Stimulated activated CD4-positive, alpha-beta T cell treated with anti-CD3 and anti-CD28 coated beads, Interleukin-12 subunit alpha, Interleukin-12 subunit beta, amount 100 ng/mL, for 24 hours (primary cell): ENCODE data around the gene TRIM65.

ENCODE experiments used
- DNase-seq, 2 experiments: peaks; one replicate each; pipeline ENCODE4 v3.0.0-alpha.2; 2020; ENCODE audit warnings: low read depth in 2 of 2

TRIM65 gene

DNA sequence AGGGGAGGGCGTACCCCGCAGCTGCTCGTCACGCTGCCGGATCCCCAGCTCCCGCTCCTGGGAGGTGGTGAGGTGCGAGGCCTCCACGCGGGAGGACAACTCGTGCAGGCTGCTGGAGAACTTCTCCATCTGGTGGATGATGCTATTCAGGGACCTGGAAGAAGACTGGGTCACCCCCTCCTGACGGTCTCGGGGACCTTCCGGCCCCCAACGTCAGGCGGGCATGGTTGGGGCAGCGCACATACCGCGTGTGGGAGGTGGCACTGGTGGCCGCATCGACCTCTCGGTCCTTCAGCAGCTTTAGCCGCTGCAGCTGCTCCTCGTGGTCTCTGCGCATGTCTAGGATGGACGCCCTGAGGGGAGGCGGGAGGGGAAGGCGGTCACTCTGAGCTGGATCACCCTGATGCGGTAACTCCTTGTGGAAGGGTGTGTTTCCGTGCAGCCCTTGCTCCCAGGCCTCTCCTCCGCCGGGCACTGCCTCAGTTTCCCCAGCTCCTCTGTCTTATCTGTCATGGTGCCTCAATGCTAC lies 21.2 kb upstream of the TRIM65 start:
- DNase-seq, result no peak

DNA sequence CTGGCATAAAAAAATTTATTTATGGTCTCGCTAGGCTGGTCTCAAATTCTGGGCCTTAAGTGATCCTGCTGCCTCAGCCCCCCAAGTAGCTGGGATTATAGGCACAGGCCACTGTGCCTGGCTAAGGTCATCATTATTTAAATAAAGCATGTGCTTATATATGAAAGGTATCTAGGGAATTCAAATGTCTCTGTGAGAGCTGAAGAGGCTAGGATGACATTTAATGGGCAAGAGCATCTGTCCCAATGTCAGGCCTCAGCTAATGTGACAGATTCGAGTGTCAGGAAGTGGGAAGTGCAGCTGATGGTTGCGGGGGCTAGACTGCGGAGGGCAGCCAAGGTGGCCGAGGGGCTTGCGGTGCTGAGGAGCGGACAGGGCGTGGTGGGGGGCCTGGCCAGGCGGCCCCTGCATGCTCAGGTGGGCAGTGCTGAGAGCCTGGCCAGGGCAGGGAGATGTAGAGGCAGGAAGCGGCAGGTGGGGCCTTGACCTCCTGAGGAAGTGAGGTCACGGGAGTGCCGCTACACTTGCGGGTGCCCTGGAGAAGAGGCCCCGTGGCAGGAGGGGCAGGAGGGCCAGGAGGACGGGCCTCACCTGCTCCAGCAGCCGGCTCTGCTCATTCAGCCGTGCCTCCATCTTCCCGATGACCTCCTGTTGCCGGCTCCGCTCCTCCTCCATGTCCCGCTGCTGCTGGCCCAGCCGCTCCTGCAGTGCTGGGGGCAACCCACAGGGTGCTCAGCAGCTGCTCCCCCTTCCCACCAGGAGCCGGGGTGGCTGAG lies 20.6 kb upstream of the TRIM65 start:
- no peak for DNase-seq

DNA sequence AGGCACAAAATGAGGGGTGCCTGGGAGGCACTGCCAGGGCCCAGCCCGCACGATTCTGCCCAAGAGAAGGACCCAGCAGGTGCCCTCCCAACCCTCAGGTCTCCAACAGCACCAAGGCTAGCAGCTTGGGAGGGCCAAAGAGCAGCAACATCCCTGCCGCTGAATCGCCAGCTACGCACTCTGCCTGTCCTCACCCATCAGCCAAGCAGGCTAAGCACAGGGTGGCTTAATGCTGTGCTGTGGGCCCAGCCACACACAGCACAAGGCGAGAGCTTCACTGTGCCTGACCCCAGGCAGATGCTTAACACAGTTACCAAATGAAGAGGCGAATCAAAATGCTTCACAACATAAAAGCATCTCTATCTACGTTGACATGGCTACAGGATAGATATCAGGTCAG lies 18.5 kb upstream of the TRIM65 start:
- DNase-seq, result no peak

DNA sequence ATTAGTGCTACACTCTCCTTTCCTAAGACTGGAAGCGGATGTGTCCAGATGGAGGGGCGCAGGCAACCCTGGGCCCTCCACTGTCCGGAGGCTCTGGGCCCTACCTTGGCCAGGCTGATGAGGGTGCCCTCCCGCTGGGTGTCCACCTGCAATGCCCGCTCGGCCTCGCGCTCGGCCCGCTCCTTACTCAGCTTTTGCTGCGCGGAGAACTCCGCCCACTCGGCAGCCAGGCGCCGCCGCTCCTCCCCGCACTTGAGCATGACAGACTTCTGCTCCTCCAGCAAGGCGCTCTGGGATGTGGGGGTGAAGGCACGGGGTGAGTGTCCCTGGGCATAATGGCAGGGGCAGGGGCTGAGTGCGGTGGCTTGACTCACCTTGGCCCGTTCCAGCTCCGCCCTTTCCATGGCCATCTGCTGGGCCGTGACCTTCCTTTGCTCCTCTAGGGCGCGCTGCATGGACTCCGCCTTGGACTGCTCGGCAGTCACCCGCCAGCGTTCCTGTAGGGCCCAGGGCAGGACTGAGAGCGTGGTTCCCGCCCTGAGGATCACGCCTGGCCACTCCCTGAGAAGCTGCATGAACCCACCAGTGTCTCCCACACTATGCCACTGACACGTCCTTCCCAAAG lies 18.0 kb upstream of the TRIM65 start:
- no peak for DNase-seq

DNA sequence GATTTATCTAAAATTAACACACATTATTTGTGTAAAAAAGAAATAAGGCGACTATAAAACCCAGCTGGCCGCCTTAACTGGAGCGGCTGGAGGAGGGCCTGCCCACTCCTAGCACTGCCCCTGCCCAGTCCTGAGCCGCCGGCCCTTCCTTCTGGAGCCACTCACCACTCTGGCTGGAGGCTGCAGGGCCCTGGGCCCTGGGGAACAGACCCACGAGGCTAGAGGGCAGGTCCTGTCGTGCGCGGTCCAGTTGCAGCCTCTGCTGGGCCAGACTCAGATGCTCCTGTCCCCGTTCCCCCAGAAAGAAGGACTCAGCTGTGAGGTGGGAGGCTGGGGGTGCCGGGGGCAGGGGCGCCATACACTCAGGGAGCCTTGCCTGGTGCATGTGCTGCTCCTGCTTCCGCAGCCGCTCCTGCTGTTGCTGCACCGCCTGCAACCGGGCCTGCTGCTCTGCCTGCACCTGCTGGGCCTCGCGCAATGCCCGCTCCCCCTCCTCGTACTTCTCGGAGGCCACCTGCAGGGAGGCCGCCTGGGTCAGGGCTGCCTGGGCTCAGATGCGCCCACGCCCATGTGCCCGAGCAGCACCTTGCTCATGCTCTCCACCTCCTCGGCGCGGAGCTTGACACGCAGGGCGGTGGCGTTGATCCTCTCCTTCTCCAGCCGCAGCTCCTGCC lies 16.9 kb upstream of the TRIM65 start:
- no peak for DNase-seq

DNA sequence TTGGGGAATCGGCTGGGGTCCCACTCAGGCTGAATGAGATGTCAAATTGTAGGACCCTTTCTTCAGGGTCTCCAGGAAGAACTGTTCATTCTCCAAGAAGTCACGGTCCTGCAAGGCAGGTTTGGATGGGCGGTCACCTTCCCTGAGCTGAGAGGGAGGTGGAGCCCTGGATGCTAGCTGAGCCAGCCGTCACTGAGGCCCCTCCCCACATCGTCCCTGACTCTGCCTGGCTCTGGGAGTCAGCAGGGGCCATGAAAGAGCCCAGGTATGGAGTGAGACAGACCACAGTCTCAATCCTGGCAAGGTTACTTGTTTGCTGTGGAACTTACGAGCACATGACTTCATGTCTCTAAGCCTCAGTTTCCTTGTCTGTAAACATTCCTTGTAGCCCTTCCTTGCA lies 13.9 kb upstream of the TRIM65 start:
- DNase-seq, result no peak

DNA sequence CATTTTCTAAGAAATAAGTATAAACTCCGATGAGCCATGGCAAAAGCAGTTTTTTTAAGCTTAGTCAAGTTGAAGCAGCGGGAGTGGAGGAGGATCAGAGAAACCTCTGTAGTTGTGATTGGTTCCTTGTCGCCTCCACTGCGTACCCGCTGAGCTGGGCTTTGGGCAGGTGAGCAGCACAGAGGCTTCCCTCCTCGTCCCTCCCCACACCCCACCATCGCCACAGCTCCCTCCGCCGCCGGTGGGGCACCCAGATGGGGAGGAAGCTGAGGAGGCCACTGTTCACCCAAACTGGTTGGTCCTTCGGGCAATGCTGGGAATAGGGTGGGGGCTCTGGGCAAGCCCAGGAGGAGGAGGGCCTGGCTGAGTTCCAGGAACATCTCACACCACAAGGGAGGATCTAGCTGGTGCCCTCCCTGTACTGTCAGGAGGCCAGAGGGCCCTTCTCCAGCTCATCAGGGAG lies 13.1 kb upstream of the TRIM65 start:
- no peak for DNase-seq

DNA sequence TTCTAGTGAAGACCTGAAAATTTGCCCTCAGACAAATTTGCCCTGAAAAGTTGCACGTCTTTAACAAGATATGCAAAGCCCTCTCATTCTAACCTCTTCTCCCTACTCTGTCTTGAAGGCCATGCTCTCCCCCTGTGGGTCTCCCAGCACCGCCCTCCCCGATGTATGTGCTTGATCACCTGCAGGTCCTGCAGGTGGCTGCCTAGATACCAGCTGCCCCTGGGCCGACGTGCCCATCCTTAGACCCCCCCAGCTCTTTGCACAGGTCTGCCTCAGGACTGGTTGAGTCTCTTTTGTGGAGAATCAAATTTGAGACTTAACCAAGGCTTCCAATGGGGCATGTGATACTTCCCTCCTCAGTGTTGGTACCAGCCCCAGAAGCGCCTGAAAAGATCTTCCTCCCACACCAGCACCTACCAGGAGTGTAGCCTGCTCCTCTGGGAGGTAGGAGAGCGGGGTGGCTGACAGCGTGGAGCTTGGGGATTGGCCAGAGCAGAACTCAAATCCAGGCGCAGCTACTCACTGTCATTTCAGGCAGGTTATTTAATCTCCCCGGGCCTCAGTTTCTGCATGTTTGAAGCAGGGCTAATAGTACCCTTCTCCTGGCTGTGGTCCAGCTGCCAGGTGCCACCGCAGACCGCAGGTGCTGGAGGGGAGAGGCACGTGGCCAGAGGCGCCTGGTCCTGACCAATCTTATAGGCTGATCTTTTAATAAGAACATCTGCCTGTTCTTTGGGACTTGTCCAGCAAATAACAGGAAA lies 12.5 kb upstream of the TRIM65 start:
- DNase-seq, result no peak

DNA sequence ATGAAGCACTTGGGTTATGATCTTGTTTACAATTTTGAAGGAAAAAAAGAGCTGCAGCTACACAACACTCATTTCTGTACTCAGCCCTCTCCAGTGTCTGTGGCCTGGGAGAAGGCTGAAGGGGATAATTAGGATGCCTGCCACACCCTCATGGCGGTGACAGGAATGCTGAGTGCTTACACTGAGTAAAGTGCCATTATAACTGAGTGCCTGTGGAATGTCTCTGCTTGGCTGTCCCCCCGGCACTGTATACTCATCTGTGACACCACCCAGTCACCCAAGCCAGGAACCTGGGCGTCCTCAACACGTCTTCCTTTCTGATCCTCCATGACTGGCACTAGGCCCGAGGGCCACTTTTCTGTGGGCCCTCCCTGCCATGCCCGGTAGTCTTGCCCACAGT lies 11.4 kb upstream of the TRIM65 start:
- DNase-seq, result no peak

DNA sequence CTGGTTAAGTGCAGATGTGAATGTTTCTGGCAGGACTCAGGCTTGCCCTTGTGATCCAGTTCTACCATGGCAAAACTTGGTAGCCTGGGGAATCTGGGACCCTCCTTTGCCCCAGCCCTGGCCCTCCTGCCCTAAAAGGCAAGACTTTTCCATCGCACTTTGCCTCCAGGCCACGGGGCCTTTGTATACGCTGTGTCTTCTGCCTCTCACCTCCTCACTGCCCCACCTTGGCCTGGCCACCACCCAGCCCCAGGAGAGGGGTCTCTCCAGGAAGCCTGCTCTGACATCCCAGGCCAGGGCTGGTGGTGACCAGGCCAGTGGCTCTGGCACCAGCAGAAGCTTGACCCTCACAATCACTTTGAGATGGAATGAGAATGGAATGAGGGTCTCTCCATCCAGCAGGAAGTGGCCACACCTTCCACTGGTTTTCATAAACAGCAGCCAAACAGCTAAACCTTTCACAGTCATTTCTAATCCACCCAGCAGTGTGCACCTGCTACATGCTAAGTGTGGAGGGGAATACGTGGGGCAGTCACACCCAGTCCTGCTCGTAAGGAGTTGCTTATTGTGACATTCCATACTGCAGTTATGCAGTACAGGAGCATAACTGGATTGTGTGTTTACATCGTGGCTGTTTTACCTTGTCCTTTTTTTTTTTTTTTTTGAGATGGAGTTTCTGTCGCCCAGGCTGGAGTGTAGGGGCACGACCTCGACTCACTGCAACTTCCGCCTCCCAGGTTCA lies 9.6 kb upstream of the TRIM65 start:
- no peak for DNase-seq

DNA sequence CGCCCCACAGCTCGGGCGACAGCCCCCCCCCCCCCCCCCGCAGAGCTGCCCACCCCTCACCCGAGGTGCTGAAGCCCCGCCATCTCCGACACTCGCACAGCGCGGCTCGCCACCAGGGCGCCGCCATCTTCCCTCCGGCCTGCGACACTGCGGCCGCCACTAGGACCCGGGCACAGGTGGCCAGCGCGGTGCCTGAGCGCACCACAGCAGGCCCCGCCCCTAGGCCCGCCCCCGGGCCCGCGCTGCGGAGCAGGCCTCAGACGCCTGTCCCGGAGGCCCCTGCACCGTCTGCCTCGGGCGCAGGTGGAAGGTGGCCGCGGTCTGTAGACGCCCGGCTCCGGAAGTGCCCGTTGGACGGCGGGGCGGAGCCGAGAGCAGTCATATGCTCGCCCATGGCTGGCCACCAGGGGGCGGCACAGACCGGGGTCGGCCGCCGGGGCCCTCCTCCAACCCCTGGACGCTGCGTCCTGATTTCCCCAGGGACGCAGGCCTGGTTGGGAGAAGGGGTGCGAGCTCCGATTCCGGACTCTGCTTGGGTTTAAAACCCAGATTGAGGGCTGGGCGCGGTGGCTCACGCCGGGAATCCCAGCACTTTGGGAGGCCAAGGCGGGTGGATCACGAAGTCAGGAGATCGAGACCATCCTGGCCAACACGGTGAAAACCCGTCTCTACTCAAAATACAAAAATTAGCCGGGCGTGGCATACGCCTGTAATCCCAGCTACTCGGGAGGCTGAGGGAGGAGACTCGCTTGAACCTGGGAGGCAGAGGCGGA lies 8.2 kb upstream of the TRIM65 start, which contains the start of gene MRPL38:
Gene MRPL38 (minus strand): TSS at position 136 of the 773 bp plus-strand sequence. CDS start 9 bp downstream, at position 127.
- peak; percentile 87 to 91 for DNase-seq

DNA sequence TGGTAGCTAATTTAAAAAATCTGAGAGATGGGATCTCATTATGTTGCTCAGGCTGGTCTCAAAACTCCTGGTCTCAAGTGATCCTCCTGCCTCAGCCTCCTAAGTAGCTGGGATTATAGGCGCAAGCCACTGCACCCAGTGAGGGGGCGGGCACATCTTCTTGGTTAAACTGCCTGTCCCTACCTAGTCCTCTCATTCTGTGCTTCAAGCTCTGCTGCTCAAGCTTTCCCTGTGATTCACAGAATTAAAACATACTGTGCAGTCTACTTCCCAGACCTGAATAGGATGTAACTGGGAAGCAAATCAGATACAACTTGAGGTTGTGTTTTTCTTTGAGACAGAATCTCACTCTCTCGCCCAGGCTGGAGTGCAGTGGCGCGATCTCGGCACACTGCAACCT lies 5.7 kb upstream of the TRIM65 start:
- no peak for DNase-seq

DNA sequence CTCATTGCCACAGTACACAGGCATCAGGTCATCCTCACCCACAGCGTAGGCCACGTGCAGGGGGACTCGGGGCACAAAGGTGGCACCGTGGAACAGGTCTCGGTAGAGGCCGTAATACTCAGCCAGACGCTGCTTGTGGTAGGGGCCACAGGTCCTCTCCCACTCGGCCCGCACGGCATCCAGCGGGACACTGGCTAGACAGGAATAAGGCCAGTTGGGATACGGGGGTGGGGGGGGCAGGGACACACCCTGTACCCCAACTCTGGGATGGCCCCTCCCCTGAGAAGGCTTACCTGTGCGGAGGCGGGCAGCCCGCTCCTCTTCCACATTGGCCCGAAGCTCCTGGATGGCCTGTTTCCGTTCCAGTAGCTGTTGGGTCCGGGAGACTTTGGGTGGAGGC lies 5.0 kb upstream of the TRIM65 start:
- DNase-seq, result no peak

DNA sequence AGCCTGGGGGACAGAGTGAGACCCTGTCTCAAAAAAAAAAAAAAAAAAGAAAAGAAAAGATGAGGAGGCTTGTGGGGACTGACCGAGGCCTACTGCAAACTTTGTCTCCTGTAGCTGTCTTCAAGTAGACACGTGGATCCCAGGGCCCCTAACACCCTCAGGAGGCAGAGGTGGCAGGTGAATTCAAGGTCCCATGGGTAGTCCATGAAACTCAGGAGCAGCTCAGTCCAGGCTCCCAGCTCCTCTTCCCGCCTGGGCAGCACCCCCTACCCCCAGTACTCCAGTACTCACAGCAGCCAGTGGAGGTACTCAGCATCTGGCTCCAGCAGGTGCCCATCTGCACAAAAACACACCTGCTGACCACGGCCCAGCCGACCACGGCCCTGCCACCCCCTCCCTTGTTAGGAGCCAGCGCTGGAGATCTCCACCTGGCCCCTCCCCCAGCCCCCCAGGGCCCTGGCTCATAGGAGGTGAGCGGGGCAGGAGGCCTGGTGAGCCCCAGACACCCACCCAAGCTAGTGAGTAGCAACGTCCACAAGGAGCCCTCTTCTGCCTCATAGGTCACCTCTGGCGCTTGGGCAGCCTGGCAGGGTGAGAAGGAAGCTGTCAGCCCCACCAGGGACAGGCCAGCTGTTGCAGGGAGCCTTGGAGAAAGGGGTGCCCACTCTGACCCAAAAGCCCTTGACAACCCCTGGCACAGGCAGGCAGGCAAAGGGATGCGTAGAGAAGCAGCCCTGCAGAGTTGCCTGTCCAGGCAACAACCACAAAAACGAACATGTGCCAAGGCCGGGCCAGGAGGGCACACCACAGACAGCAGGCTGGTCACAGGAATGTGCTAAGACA lies 4.2 kb upstream of the TRIM65 start:
- DNase-seq, result no peak

DNA sequence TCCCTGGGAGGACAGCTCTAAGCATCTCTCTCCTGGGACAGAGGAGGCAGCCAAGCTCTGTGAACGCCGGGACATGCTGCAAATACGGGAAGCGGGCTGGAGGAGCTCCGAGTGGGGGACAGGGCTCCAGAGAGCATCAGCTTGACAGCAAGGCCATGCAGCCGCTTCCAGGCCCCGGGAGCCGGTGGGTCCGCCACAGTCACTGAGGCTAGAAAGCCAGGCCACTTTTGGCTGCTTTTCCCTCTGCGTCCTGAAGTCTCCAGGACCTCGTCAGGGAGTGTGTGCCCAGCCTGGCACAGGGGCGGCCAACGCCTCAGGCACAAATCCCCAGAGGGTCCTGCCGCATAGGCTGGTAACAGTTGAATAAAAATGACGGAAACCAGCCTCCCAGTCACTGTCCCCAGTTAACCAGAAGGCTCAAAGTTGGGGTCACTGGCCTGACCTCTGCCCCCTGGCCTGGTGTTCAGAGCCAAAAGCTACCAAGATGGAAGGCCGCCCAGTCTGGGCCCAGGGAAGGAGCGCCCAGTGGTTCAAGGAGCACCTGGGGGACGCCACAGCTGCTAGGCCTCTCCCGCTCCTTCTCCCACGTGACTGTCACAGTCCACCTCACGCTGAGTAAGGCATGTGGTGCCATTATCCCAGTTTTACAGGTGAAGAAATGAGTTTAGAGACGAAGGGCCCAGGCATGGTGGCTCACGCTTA lies 3.2 kb upstream of the TRIM65 start:
- DNase-seq, result no peak

DNA sequence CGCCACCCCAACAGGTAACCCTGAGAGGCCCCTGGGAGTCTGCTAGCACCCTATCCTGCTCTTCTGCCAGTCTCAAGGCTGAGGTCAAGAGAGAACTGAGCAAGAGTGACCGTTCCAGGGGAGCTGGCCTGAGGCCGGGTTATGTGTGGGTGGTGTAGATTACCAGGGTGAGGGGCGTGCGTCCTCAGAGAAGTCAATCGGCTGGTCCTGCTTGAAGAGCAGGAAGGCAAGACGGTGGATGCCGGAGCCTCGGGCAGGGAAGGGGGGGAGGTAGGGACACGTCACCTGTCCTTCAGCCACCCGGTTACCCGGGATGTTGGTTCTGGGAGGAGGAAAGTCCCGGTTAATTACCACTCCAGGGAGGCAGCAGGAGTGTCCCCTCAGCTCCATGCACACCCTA lies 2.6 kb upstream of the TRIM65 start:
- DNase-seq, result no peak

DNA sequence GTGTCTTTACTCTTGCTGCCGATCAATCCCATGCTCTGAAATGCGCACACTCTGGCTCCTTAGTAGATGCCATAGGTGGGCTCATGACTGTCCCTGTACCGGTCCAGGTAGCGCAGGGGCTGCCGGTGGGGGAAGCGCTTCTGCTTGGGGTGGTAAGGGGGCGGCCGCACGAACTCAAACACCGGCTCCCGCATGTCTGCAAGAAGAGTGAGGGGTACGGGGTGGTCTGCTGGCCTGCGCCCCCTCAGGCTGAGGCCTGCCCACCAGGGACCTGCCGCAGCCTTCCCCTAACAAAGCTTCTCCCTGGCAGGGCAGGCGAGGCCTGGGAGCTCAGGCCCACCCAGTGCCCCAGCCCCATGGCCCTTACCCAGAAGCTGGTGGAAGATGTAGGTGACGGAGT lies 2.0 kb upstream of the TRIM65 start:
- no peak for DNase-seq

DNA sequence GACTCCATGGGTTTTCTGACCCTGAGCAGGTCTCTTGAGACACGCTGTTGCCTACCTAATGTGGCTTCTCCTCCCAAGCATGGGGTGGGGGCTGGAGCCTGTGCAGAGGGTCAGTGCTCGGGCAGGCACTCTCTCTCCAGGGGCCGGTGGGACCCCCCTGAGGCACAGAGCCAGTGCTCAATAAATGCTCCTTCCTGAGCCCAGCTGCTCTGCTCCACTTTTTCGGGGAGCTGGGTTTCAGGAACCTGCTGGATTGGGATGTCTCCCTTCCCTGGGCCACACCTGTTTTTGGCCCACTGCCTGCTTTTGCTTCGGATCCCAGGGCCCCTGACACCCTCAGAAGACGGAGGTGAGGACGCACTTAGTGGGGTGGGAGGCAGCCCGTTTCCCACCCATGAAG lies 1.3 kb upstream of the TRIM65 start:
- DNase-seq, result no peak
